Dedifferentiated amniotic fluid mesenchymal stem cell (primary cell): ENCODE measurements around the gene USP1.

Experiments
- DNase-seq: peaks from one replicate; pipeline ENCODE4 v3.0.0-alpha.2; 2016; ENCODE audit errors: extremely low spot score

Gene USP1

GRCh38 chr1:62487956-62488355, 51.1 kb downstream of the USP1 start:
- no peak for DNase-seq

- no peak for DNase-seq
These were observed 55.7 kb downstream of the USP1 start for GRCh38 chr1:62492521-62492920.

GRCh38 chr1:62493656-62494055, 56.8 kb downstream of the USP1 start:
- no peak for DNase-seq

GRCh38 chr1:62494137-62494536, 57.3 kb downstream of the USP1 start:
- no peak for DNase-seq

- DNase-seq = no peak
These were observed 63.4 kb downstream of the USP1 start for GRCh38 chr1:62500210-62500609.
